Neural crest cell (in vitro differentiated cells): ENCODE measurements around the gene TTC39A. TPM values are rescaled to one million over a fixed set of nuclear protein-coding genes. Genes with fewer than 3 reads are reported as not detected.
A peak's percentile ranks its signal among the peaks of the same experiment; 100 is the strongest.

ENCODE experiments used
- DNase-seq: peaks from one replicate; pipeline ENCODE4 v3.0.0; 2021; ENCODE audit warnings: low read depth, mixed read lengths, low spot score
- H3K27ac Mint-ChIP-seq: one replicate; pipeline ENCODE4 v1.8.0; 2021; ENCODE audit warnings: mild to moderate bottlenecking, mixed read lengths; ENCODE audit not compliant: unreplicated experiment
- H3K27me3 Mint-ChIP-seq: 2 replicates; pipeline ENCODE4 v1.8.0; 2021; ENCODE audit warnings: low read depth, mild to moderate bottlenecking, mixed read lengths
- H3K36me3 Mint-ChIP-seq: 2 replicates; pipeline ENCODE4 v1.8.0; 2021; ENCODE audit warnings: low read depth, mild to moderate bottlenecking, mixed read lengths
- H3K4me1 Mint-ChIP-seq: 2 replicates; pipeline ENCODE4 v1.8.0; 2021; ENCODE audit warnings: mixed read lengths
- H3K4me3 Mint-ChIP-seq: one replicate; pipeline ENCODE4 v1.8.0; 2021; ENCODE audit warnings: mild to moderate bottlenecking, mixed read lengths
- H3K9me3 Mint-ChIP-seq: 2 replicates; pipeline ENCODE4 v1.8.0; 2021; ENCODE audit warnings: mixed read lengths
- CTCF ChIP-seq: fragments of 200-600 bp; sonication (generic); conservative IDR thresholded peaks from 2 replicates; pipeline ENCODE4 v1.5.0; 2021; ENCODE audit warnings: antibody characterized with exemption, mild to moderate bottlenecking
- total RNA-seq: library from RNA; stranded (reverse); gene quantifications from 2 replicates; pipeline ENCODE4 v1.2.1, GENCODE V29; 2021

TTC39A gene
- total RNA-seq, 1 donor from 2014 or later: 1.7 TPM

GRCh38 chr1:51344276-51344601 is 13.9 kb upstream of the TTC39A start:
- peaks cover 22% of the 10 kb centered on the region for H3K4me1 Mint-ChIP-seq
- peaks cover 50% of the 10 kb centered on the region for H3K27me3 Mint-ChIP-seq
- H3K36me3 Mint-ChIP-seq: no peaks in the 10 kb centered on the region
- H3K9me3 Mint-ChIP-seq: no peaks in the 10 kb centered on the region
- H3K27ac Mint-ChIP-seq: no peak overlapping the region
- no peak for DNase-seq
- peak overlapping the region; percentile 21 for H3K4me3 Mint-ChIP-seq
- no peak for TF ChIP-seq CTCF

- no peak for DNase-seq
- H3K9me3 Mint-ChIP-seq: no peaks in the 10 kb centered on the region
- H3K27ac Mint-ChIP-seq: no peak overlapping the region
- H3K4me1 Mint-ChIP-seq: peaks cover 22% of the 10 kb centered on the region
- TF ChIP-seq CTCF: no peak
- no peaks in the 10 kb centered on the region for H3K36me3 Mint-ChIP-seq
- peaks cover 50% of the 10 kb centered on the region for H3K27me3 Mint-ChIP-seq
- peak overlapping the region; percentile 21 for H3K4me3 Mint-ChIP-seq
Observed at GRCh38 chr1:51343624-51344023, 13.3 kb upstream of the TTC39A start.

DNA sequence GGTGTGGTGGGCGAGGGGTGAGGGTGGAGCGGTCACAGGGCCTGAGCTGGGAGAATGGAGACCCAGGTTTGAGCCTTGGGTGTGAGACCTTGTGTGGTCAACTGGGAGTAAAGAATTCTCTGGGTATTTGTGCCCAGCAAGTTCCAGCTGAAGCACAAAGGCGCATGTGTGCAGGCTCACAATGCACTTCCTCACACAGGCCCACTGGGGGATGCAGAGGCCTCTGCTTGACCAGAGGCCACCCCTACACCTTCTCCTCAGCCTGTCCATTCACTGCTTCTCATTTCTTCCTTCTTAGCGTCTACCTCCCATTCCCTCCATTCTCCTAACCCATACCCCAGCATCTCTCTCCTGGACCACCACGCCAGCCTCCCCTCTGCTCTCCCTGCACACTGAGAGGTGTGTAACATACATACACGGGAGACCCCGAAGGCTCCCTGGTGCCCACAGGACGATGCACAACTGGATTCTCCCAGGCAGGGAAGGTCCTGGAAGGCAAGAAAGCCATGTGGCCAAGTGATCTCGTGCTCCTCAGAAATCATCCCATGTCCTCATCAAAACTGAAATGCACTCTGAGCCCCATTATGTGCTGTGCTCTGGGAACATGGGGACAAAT is 12.3 kb upstream of the TTC39A start:
- H3K27me3 Mint-ChIP-seq: peaks cover 52% of the 10 kb centered on the region
- no peaks in the 10 kb centered on the region for H3K9me3 Mint-ChIP-seq
- H3K27ac Mint-ChIP-seq: no peak overlapping the region
- TF ChIP-seq CTCF: no peak
- DNase-seq: no peak
- no peak overlapping the region for H3K4me3 Mint-ChIP-seq
- peaks cover 22% of the 10 kb centered on the region for H3K4me1 Mint-ChIP-seq
- no peaks in the 10 kb centered on the region for H3K36me3 Mint-ChIP-seq

DNA sequence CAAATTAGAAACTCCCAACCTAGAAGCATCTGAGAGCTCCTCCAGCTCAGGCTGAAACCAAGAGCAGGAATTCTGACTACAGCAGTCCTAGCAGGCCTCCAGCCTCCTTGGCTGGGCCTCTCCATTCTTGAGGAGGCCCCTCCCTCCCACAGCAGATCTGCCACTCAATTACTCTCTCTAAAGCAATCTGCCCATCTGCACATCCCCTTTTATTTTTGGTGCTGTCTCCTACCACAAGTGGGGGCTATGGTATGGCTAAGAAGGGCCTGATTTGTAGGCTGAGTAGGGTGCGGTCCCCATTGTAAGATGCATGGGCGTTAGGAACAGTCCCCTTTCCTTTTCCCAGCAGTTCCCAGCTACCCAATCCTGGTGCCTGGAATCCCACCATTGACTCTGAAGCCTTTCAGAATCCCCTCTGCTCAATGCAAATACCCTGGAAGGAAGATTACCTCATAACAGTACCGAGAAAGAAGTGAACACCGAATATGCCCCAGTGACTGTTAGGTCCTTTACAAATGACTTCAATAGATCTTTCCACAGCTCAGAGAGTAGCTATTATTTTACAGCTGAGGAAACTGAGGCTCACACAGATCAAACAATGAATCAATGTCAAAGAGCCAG is 11.6 kb upstream of the TTC39A start:
- no peak overlapping the region for H3K27ac Mint-ChIP-seq
- TF ChIP-seq CTCF: no peak
- H3K9me3 Mint-ChIP-seq: no peaks in the 10 kb centered on the region
- no peaks in the 10 kb centered on the region for H3K36me3 Mint-ChIP-seq
- peaks cover 49% of the 10 kb centered on the region for H3K27me3 Mint-ChIP-seq
- no peak for DNase-seq
- H3K4me3 Mint-ChIP-seq: no peak overlapping the region
- H3K4me1 Mint-ChIP-seq: peaks cover 22% of the 10 kb centered on the region

GRCh38 chr1:51340380-51340779 is 10.0 kb upstream of the TTC39A start:
- H3K27me3 Mint-ChIP-seq: peaks cover 34% of the 10 kb centered on the region
- no peaks in the 10 kb centered on the region for H3K36me3 Mint-ChIP-seq
- H3K27ac Mint-ChIP-seq: no peak overlapping the region
- peaks cover 22% of the 10 kb centered on the region for H3K4me1 Mint-ChIP-seq
- no peak overlapping the region for H3K4me3 Mint-ChIP-seq
- H3K9me3 Mint-ChIP-seq: no peaks in the 10 kb centered on the region
- no peak for TF ChIP-seq CTCF
- DNase-seq: no peak
